Peyer's patch (tissue), 4 donors: ENCODE measurements around the gene TRIM8. TPM values are rescaled to one million over a fixed set of nuclear protein-coding genes. Genes with fewer than 3 reads are reported as not detected.

Experiments
- DNase-seq, 3 donors: peaks; one replicate each; pipeline ENCODE4 v3.0.0-alpha.2; 2017 to 2019
- H3K27ac ChIP-seq, 4 donors: fragments of 200-600 bp; sonication (generic); one replicate each; pipeline ENCODE4 v1.5.1; 2016 to 2019
- H3K27me3 ChIP-seq, 2 donors: fragments of 200-600 bp; sonication (generic); one replicate each; pipeline ENCODE4 v1.5.1; 2019
- H3K36me3 ChIP-seq, 3 donors: fragments of 200-600 bp; sonication (generic); one replicate each; pipeline ENCODE4 v1.5.1; 2016 to 2019
- H3K4me1 ChIP-seq, 4 donors: fragments of 200-600 bp; sonication (generic); one replicate each; pipeline ENCODE4 v1.5.1; 2016 to 2019
- H3K4me3 ChIP-seq, 4 donors: fragments of 200-600 bp; sonication (generic); 1 replicate in 3 of 4; 2 replicates in 1 of 4; pipeline ENCODE4 v1.5.1; 2016 to 2019; ENCODE audit warnings: mild to moderate bottlenecking in 1 of 4
- H3K9me3 ChIP-seq, 4 donors: fragments of 200-600 bp; sonication (generic); one replicate each; pipeline ENCODE4 v1.5.1; 2016 to 2019; ENCODE audit warnings: mild to moderate bottlenecking in 1 of 4
- POLR2A ChIP-seq, 2 donors: fragments of 450-650 bp; IDR thresholded peaks; one replicate each; pipeline ENCODE4 v1.5.1; 2017; ENCODE audit warnings: antibody characterized with exemption in 2 of 2, mild to moderate bottlenecking in 2 of 2, moderate library complexity in 2 of 2
- total RNA-seq, 4 donors: library from RNA; depleted of rRNA; stranded (reverse); fragments of >200 nt; gene quantifications; one replicate each; pipeline ENCODE4 v1.1.0, GENCODE V29; 2016
- TF ChIP-seq, protein P1 (sequence below), 6 experiments: fragments of 450-650 bp in 4 of 6; fragments of 200-600 bp in 2 of 6; sonication (generic) in 1 of 6; IDR thresholded peaks; one replicate each; pipeline ENCODE4 v1.5.1; 2017 to 2019; ENCODE audit warnings: antibody characterized with exemption in 6 of 6, mild to moderate bottlenecking in 3 of 6, moderate library complexity in 1 of 6

The TRIM8 gene
- total RNA-seq, 4 donors from 2014 or later = 88.3 to 154 (median 119) TPM

DNA sequence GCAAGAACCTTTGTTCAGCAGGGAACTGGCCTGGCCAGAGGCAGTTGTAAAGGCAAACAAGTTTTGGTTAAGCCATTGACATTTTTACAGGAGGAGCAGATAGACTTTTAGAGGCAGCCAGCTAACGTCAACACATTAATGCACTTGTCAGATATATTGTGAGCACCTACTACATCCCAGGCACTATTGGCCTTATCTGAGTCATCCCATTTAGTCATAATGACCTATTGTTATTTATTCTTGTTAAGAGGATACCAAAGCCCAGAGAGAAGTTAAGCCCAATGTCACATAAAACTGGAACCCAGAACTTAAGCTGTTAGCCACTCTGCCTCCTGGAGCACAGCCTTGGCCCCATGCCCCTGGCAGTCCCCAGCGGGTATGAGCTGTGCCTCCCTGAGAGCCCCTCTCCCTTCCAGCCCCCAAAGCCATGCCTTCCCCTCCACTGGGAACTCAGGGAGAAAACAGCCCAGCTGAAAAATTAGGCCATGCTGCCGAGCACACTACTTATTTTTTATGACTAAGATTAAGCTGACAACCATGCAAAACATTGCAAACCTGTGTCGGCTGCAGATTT is 32.7 kb upstream of the TRIM8 start:
- DNase-seq = no peak
- no peaks in the 10 kb centered on the region for H3K9me3 ChIP-seq
- peak overlapping the region in 2 of 4 donors; percentile 30 to 64 for H3K27ac ChIP-seq
- H3K4me1 ChIP-seq = peaks cover 0 to 22% (median 3%) of the 10 kb centered on the region in 4 donors
- TF ChIP-seq POLR2A (IDR thresholded peaks at IDR 0.05) = no peak
- TF ChIP-seq, protein P1, sequence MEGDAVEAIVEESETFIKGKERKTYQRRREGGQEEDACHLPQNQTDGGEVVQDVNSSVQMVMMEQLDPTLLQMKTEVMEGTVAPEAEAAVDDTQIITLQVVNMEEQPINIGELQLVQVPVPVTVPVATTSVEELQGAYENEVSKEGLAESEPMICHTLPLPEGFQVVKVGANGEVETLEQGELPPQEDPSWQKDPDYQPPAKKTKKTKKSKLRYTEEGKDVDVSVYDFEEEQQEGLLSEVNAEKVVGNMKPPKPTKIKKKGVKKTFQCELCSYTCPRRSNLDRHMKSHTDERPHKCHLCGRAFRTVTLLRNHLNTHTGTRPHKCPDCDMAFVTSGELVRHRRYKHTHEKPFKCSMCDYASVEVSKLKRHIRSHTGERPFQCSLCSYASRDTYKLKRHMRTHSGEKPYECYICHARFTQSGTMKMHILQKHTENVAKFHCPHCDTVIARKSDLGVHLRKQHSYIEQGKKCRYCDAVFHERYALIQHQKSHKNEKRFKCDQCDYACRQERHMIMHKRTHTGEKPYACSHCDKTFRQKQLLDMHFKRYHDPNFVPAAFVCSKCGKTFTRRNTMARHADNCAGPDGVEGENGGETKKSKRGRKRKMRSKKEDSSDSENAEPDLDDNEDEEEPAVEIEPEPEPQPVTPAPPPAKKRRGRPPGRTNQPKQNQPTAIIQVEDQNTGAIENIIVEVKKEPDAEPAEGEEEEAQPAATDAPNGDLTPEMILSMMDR (IDR thresholded peaks at IDR 0.05) = no peak
- peaks cover 0 to 14% (median 0%) of the 10 kb centered on the region in 3 donors for H3K36me3 ChIP-seq
- no peaks in the 10 kb centered on the region for H3K27me3 ChIP-seq
- H3K4me3 ChIP-seq = no peak overlapping the region

DNA sequence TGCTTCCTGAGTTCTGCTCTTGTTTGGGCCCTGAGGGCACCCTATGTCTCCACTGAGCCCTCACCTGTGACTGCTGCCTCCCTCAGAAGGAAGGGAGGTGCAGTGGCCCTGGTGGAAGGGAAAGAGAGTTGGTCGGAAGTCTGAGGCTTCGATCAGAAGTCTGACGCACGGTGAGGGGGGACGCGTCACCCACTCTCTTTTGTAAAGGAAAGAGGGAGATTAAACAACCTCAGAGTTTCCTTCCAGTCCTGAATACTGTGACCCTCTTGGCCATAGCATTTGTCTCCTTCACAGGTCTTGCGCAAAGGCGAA is 31.4 kb upstream of the TRIM8 start:
- no peaks in the 10 kb centered on the region for H3K27me3 ChIP-seq
- peak overlapping the region; percentile 11 to 64 (median 53) for H3K27ac ChIP-seq
- TF ChIP-seq POLR2A (IDR thresholded peaks at IDR 0.05) = no peak
- TF ChIP-seq, protein P1 (IDR thresholded peaks at IDR 0.05) = no peak
- no peaks in the 10 kb centered on the region for H3K9me3 ChIP-seq
- peak in 1 of 3 donors; percentile 34 for DNase-seq
- H3K4me1 ChIP-seq = peaks cover 0 to 22% (median 3%) of the 10 kb centered on the region in 4 donors
- peaks cover 0 to 25% (median 0%) of the 10 kb centered on the region in 3 donors for H3K36me3 ChIP-seq
- no peak overlapping the region for H3K4me3 ChIP-seq

DNA sequence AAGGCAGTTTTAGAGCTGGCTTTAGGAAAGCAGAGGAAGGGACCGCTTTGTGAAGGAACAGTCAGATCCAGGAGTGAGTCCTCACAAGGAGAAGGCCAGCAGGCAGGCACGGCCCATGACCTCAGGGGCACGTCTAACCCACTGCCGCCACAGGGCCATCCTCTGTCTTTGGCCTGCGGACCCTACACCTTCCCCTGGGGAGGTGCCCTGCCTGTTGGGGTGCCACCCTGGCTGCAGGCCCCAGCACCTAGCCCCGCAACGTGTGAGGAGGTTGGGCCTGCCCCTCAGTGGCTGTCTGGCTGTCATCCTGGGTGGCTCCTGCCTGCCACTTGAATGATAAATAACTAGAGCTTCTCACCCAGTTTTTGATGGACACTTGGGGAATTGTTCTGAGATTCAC is 31.0 kb upstream of the TRIM8 start:
- peaks cover 0 to 25% (median 0%) of the 10 kb centered on the region in 3 donors for H3K36me3 ChIP-seq
- H3K4me1 ChIP-seq = peaks cover 0 to 22% (median 3%) of the 10 kb centered on the region in 4 donors
- no peaks in the 10 kb centered on the region for H3K27me3 ChIP-seq
- H3K4me3 ChIP-seq = no peak overlapping the region
- DNase-seq = no peak
- TF ChIP-seq, protein P1 (IDR thresholded peaks at IDR 0.05) = no peak
- no peak for TF ChIP-seq POLR2A (IDR thresholded peaks at IDR 0.05)
- H3K9me3 ChIP-seq = no peaks in the 10 kb centered on the region
- H3K27ac ChIP-seq = peak overlapping the region; percentile 11 to 64 (median 53)

DNA sequence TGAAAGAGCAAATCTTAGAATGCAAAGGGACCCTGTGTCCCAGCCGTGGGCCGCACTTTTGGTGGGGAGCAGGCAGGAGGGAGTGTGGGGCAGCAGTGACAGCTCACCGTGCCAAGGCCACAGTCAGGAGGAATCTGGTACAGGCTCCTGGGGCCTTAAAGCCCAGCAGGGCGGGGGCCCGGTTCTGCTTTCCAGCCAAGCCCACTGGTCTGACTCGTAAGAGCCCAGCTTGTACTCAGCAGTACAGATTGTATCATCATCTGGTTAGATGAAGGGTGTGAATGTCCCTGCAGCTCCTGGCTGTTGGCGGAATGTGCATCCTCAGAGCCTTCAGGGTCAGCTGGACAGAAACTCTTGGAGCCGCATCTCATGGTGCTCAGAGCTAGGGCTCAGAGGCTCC is 30.5 kb upstream of the TRIM8 start:
- H3K4me1 ChIP-seq = peaks cover 0 to 22% (median 3%) of the 10 kb centered on the region in 4 donors
- H3K36me3 ChIP-seq = peaks cover 0 to 25% (median 0%) of the 10 kb centered on the region in 3 donors
- H3K27ac ChIP-seq = peak overlapping the region; percentile 11 to 64 (median 34)
- no peak for DNase-seq
- no peaks in the 10 kb centered on the region for H3K27me3 ChIP-seq
- TF ChIP-seq, protein P1 (IDR thresholded peaks at IDR 0.05) = no peak
- TF ChIP-seq POLR2A (IDR thresholded peaks at IDR 0.05) = no peak
- H3K4me3 ChIP-seq = no peak overlapping the region
- no peaks in the 10 kb centered on the region for H3K9me3 ChIP-seq

DNA sequence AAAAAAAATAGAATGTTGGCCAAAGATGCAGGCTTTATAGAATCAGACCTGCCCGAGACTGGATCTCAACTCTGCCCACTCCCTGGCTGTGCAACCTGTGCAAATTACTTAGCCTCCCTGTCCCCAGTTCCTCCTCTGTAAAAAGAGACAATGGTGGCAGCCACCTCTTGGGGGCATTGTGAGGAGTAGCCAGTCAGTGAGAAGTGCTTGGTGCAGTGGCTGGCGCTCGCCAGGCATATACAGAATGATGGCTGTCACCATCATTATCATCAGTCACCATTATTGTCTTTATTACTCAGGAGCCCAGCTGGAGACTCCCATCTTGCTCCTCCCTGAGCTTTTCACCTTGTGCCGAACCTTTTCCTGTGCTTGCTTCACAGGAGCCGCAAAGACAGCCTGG is 29.4 kb upstream of the TRIM8 start:
- DNase-seq = no peak
- Histone ChIP-seq H3K36me3 (peaks cover 0 to 31% (median 0%) of the 10 kb centered on the region in 3 donors), H3K27me3 (no peaks in the 10 kb centered on the region), H3K27ac (peak overlapping the region in 1 of 4 donors; percentile 40), H3K9me3 (no peaks in the 10 kb centered on the region), H3K4me3 (no peak overlapping the region), H3K4me1 (peaks cover 0 to 31% (median 4%) of the 10 kb centered on the region in 4 donors)
- TF ChIP-seq, protein P1 (IDR thresholded peaks at IDR 0.05) = no peak
- TF ChIP-seq POLR2A (IDR thresholded peaks at IDR 0.05) = no peak
